HG02763 (cell line): ENCODE results near the gene DERL3.

Experiments
- ATAC-seq: cut with Tn5 transposase; IDR thresholded peaks from one replicate; pipeline ENCODE4 v1.9.1; 2021; ENCODE audit warnings: mild to moderate bottlenecking, moderate library complexity; ENCODE audit not compliant: unreplicated experiment

The DERL3 gene

DNA sequence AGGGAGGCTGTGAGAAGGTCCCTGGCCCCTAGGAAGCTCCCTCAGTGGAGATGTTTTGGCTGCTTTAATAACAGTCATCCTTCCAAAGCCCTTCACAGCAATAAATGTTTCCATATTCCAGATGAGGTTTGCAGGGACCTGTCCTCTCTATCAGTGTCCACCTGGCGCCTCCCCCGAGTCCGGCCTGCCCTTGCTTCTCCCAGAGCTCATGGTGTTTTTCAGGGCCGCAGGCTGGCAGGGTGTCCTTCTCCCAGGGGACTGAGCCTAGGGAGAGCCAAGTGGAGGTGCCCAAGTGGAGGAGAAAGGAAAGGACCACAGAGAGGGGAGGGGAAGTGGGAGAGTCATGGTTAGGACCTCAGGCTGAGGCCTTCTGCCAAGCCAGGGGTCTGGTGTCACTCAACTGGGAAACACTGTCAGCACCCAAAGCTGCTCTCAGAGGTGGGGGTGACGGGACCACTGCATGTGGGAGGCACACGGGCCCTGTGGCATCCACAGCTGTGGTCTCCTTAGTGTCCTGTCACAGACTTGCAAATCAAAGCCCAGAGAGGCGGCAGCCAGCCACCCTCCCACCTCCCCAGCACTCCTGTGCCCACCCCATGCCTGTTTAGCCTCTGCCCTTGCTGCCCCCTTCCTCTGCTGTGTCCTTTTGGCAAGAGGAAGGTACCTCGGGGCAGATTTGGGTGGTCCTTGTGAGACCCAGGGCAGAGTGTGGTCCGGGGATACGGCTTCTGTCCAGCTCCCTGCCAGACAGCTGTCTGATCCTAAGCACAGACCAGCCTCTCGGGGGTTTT lies 6.4 kb downstream of the DERL3 start:
- ATAC-seq: no peak

DNA sequence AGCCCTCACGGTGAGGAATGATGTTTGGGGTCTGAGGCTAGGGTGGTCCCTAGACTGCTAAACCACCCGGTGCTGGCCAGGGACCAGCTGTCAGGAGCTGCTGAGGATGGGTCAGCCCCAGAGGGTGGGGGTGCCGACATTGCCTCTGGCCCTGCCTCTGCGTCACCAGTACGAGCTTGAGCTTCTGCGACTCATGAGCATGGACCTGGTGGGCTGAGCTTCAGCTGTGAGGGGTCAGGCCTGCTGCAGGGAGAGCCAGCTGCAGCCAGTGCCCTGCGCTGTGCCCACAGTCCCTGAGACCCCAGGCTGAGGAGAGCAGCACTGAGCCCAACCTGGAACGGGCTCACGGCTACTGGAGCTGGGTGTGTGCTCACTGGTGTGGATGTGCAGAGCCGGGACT lies 7.0 kb downstream of the DERL3 start:
- no peak for ATAC-seq

- ATAC-seq: no peak
Measured at GRCh38 chr22:23831261-23831660, 7.5 kb downstream of the DERL3 start.

GRCh38 chr22:23829845-23830372 lies 8.9 kb downstream of the DERL3 start:
- ATAC-seq: no peak

DNA sequence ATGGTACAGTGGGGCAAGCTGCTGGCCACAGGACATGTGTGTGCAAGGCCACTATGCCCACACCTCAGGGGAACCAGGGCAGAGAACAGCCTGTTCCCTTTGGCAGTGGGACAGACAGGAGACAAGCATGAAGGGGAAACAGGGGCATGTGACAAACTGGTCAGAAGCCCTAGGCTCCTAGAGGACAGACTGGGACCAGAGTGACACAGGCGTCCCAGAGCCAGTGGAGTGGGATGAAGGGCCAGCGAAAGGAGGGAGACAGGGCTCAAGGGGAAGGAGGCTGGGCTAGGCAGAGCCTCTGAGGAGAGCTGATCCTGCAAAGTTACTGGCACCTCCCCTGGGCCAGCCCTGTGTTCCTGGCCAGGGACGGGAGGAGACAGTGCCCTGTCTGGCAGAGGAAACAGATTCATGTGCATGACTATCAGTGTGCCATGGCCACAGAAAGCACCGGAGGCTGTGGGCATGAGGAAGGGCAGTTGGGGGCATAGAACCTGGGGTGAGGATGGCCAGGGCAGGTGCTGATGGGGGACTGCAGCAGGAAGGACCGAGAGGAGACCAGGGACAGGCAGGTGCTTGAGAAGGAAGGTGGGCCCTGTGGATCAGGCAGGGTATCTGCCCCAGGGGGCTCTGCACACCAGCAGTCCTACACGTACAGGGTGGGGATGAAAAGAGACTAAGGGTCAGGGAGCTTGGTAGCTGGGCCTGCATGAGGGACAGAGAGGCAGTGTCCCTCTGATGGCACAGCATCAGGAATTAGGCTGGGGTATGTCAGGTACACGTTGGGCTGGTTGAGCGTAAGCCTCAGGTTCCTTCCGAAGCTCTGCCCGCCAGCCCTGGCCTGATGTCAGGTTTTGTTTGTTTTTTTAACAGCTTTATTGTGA lies 9.8 kb downstream of the DERL3 start:
- ATAC-seq: no peak

DNA sequence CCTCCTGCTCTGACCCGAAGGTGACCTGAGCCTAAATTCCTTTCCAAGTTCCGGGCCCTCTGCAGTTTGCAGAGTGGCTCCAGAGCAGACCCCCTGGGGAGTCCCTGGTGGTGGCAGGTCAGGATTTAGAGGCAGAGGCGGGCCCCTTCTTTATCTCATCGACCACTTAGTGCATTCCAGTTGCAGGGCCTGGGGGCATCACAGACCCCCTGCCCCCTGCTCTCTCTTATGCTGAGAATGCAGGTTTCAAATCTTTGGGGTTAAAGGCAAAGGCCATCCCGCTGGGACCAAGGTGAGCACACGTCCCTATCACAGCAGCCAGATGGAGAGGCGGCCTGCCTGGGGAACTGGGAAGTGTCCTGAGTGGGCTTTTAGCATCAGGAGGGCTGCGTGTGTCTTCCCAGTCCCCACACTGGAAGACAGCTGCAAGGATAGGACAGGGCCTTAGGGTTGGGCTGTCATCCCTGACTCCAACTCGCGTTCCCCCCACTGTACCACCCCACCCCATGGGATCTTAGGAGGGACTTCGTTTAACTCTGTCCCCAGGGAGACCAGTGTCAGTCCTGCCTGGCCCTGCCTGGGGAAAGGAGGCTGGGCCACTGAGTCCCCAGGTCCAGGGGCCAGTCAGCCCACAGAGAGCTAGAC lies 11.3 kb downstream of the DERL3 start:
- ATAC-seq: no peak

DNA sequence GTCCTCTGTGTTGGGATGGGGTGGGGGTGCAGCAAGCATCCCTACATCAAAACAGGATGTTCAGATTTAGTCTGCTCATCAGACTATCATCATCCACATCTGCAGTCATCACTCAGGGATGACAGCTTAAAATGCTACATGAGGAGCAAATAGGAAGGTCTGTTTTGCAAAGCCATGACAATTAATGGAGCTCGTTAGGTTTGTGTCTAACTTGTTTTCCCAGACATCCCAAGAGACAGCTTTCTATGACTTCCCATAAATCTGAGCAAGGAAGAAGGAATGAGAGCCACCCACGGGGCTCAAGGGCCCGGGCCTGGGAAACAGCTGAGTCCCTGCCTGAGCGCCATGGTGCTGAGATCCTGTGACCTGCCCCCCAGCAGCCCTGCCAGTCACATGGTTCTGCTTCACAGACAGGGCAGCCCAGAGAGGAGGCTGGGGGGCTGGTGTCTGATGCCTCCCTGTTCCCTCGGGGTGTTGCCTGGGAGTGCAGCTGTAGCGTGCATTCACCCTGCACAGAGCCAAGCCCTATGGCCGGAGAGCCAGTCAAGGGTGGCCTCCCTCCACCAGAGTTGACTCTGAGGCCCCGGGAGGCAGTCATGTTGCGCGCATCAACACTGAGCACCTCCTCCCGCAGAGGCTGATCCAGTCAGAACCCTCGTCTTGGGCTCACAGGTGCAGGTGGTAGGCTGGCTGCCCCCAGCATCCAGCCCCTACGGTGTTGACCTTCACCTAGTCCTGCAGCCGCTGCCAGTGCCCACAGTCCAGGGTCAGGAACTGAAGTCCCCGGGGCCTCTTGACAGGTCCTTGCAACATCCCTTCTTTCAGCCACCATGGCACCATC lies 12.1 kb downstream of the DERL3 start:
- ATAC-seq: no peak

DNA sequence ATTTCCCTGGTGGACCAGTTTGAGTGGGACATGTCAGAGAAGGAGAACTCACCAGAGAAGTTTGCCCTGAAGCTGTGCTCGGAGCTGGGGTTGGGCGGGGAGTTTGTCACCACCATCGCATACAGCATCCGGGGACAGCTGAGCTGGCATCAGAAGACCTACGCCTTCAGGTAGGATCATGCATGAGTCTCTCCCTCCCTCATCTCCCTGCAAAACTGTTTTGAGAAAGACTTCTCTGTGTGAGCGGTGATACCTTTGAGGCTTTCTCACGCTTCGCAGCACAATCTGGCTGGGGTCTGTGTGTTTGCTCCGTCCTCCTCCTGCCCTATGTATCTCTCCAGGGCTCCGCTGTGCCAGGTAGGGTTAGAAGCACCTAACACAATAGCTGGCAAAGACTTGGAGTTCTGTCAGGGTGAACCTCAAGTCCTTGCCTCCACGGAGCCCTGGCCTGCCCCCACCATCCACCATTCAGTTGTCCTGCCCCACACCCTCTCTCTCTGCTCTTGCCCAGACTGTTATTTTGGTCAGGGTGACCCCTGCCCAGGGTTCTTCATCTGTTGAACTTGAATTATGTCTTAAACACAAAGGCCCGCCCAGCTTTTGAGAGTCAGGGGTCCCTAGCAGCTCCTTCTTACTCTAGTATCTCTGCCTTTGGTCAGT lies 13.4 kb downstream of the DERL3 start:
- no peak for ATAC-seq

DNA sequence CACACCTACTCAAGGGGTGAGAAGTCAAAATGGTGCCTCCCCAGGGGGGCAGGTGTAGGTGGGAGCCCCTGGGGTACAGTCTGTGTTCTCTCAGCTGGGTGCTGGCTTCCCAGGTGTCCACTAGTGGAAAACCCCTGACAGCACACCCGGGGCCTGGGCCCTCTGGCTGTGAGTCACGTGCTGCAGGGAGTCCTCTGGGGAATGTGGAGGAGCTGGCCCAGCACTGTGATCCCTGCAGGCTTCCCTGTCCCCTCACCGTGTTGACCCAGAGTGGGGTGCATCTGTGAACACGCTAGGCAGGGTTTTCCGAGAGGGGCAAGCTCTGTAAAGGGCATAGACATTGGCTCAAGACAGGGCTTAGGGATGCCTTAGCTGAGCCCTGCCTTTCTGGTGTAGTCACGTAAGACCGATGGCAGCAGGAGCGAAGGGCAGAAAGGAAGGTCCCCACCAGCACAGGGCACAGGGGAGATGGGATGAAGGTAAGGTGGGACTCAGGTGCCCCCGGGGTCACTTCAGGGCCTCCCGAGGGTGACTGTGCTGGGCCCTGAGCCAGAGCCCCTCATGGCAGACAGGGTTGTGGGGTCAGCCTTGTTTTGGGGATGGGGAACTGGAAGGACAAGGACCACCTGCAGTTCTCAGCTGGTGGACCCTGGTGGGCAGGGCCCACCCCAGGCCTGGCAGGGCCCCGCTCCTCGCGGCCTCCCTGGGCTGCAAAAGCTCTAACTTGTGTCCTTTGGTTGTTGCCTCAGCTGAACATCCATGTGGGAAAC lies 14.1 kb downstream of the DERL3 start:
- ATAC-seq: no peak

DNA sequence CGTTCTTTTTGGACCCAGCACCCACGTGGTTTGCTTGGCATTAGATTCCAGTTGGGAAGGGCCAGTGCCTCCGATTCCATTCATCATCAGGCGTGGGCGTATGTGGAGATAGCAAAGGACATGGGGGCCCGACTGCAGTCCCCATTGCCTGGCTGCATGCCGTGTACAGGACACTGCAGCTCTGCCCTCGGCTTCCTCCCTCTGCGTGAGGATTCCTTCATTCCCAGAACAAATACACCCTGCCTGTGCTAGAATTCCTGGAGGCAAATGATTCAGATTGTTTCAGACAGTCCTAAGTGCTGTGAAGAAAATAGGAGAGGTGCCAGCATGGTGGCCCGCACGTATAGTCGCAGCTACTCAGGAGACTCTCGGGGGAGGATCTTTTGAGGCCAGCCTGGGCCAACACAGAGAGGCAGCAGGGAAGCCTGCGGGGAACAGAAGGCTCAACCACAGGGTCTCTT lies 15.4 kb downstream of the DERL3 start:
- ATAC-seq: no peak

- no peak for ATAC-seq
Measured at GRCh38 chr22:23822101-23822671, 16.6 kb downstream of the DERL3 start.

DNA sequence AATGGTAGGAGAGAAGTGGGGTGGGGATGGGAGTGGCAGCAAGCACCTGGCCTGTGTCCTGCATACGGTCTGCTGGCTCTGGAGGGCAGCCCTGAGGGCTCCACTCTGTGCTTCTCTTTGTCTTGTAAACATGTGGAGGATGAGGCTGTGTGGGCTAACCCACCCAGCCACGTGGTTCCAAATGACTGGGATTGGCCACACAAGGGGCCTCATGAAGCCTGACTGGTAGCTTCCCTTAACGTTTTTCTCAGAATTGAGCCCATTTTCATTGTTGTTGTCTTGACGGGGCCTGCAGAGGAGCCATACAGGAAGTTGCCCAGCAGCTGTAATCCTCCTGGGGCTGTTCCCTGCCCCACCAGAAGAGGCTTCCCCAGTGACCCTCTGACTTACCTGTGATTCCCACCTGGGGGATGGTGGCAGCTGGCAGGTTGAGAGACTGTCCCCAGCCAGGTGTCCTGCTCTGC lies 18.0 kb downstream of the DERL3 start:
- no peak for ATAC-seq

DNA sequence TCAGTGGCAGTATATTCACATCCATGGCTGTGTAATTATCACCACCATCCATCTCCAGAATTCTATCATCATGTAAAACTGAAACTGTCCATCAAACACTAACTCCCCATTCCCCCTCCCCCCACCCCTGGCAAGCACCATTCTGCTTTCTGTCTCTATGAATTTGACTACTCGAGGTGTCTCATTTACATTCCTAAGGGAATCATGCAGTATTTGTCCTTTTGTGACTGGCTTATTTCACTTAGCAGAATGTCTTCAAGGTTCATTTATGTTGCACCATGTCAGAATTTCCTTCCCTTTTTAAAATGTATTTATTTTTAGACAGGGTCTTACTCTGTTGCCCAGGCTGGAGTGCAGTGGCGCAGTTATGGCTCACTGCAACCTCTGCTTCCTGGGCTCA lies 20.3 kb downstream of the DERL3 start:
- ATAC-seq: no peak

- ATAC-seq: no peak
Measured at GRCh38 chr22:23817146-23817545, 21.7 kb downstream of the DERL3 start.

GRCh38 chr22:23816156-23816976 lies 22.4 kb downstream of the DERL3 start:
- no peak for ATAC-seq

GRCh38 chr22:23815541-23816155 lies 23.2 kb downstream of the DERL3 start:
- no peak for ATAC-seq

- ATAC-seq: no peak
Measured at GRCh38 chr22:23812378-23812777, 26.4 kb downstream of the DERL3 start.
